ENCODE data around the gene CBY2.

Gene CBY2

GRCh38 chr13:45690636-45691035 is 11.5 kb upstream of the CBY2 start:
- TF ChIP-seq, protein P1, sequence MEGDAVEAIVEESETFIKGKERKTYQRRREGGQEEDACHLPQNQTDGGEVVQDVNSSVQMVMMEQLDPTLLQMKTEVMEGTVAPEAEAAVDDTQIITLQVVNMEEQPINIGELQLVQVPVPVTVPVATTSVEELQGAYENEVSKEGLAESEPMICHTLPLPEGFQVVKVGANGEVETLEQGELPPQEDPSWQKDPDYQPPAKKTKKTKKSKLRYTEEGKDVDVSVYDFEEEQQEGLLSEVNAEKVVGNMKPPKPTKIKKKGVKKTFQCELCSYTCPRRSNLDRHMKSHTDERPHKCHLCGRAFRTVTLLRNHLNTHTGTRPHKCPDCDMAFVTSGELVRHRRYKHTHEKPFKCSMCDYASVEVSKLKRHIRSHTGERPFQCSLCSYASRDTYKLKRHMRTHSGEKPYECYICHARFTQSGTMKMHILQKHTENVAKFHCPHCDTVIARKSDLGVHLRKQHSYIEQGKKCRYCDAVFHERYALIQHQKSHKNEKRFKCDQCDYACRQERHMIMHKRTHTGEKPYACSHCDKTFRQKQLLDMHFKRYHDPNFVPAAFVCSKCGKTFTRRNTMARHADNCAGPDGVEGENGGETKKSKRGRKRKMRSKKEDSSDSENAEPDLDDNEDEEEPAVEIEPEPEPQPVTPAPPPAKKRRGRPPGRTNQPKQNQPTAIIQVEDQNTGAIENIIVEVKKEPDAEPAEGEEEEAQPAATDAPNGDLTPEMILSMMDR (IDR thresholded peaks at IDR 0.05; ENCODE audit: low read length, missing control alignments): no peak
- no peak for DNase-seq (ENCODE audit: low read depth)
- no peak overlapping the region for H3K4me3 ChIP-seq (replicated peaks; ENCODE audit: low read depth, low read length)

DNA sequence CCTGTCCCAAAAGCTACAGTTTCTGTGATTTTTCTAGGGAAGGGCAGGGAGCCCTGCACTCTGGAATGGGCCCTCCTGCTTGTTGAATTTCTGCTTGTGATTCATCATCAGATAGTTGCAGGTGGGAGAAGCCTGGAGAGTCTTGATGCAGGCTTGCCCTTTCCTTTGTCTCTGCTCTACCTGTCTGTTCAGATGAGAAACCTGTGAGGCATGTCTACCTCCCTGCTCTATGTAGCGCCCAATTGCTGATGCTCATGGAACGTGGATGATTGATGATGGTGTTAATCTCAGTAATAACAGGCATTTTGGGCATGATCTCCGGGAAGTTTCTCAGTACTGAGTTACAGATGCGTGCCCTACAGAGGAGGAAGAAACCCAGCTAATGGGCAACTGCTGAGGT is 10.9 kb upstream of the CBY2 start:
- no peak for DNase-seq (ENCODE audit: low read depth)
- no peak overlapping the region for H3K4me3 ChIP-seq (replicated peaks; ENCODE audit: low read depth, low read length)

DNA sequence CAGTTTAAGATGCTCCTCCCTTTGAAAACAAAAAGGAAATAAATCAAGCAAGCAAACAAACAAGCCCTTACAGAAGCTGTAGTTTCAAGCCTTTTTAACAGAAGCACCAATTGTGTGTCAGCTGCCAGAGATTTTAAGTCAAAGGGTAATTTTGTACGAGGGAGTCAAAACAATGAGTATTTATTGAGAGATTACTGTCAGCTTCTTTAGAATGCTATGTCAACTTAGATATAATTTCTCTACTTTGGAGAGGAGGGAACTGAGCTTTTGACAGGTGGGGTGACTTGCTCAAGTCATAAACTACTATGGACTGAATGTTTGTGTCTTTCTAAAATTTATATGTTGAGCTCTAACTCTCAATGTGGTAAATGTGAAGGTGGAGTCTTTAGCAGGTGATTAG is 10.5 kb upstream of the CBY2 start:
- no peak for DNase-seq (ENCODE audit: low read depth)
- H3K4me3 ChIP-seq (replicated peaks; ENCODE audit: low read depth, low read length): no peak overlapping the region
- TF ChIP-seq, protein P1 (IDR thresholded peaks at IDR 0.05; ENCODE audit: low read length, missing control alignments): no peak

More for the DNA sequence above, 10.9 kb upstream of the CBY2 start:
- TF ChIP-seq, protein P1 (IDR thresholded peaks at IDR 0.05; ENCODE audit: low read length, missing control alignments): no peak

DNA sequence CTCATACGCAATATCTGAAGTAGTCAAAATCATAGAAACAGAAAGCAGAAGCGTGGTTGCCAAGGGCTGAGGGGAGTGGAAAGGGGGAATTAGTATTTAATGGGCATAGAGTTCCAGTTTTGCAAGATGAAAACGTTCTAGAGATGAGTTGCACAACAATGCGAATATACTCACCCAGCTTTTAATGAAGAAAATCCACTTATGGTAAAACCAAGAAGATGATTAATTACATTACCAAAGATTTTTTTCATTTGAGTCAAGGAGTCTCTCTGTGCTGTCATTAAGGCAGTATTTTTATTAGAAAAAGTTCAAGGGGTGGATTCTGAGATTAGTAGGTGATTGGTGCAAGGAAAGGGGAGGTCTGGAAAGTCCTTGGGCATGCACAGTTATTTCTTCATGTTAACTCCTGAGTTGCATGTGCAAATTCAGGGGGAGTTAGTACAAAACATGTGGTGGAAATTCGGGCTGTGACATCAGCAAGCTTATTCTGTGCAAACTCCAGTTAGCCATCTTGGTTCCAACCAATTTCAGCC is 6.9 kb upstream of the CBY2 start:
- H3K4me3 ChIP-seq (replicated peaks; ENCODE audit: low read depth, low read length): no peak overlapping the region
- DNase-seq (ENCODE audit: low read depth): no peak
- TF ChIP-seq, protein P1 (IDR thresholded peaks at IDR 0.05; ENCODE audit: low read length, missing control alignments): no peak

- no peak overlapping the region for H3K4me3 ChIP-seq (replicated peaks; ENCODE audit: low read depth, low read length)
- peak; percentile 3 for DNase-seq (ENCODE audit: low read depth)
- TF ChIP-seq, protein P1 (IDR thresholded peaks at IDR 0.05; ENCODE audit: low read length, missing control alignments): no peak
Observed at GRCh38 chr13:45696610-45697226, 5.4 kb upstream of the CBY2 start.

DNA sequence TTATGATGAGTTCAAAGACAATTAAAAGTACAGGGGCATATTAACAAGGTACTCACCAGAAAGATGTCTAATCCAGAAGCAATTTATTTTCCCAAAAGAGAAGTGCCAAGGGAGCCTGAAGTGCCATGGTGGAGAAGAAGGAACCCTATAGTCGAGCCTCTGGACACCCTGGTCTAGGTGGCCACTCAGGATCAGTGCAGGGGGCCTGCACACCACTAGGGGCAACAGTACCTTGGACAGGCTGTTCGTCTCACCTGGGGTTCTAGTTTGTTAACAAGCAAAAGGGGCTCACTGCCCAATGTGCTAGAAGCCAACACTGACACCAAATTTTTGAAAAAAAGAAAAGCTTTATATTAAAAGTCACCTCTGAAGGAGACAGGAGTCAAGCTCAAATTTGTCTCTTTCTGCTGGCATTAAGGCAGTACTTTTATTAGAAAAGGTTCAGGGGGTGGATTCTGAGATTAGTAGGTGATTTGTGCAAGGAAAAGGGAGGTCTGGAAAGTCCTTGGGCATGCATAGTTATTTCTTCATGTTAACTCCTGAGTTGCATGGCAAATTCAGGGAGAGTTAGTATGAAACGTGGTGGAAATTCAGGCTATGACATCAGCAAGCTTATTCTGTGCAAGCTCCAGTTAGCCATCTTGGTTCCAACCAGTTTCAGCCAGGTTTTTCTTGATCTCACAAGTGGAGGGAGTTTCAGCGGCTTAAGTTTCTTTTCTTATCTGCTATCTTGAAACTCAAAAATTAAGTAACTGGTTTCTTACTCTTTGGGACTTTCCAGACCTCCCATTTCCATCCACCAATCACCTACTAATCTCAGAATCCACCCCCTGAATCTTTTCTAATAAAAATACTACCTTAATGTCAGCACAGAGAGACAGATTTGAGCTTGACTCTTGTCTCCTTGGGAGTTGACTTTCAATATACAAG is 884 bp upstream of the CBY2 start:
- TF ChIP-seq, protein P1 (IDR thresholded peaks at IDR 0.05; ENCODE audit: low read length, missing control alignments): no peak
- DNase-seq (ENCODE audit: low read depth): no peak
- H3K4me3 ChIP-seq (replicated peaks; ENCODE audit: low read depth, low read length): no peak overlapping the region
